NCI-H1436 treated with DMSO at 0.1 percent for 48 hours (cell line): ENCODE measurements around the gene PRSS22.

Source experiments
- DNase-seq: peaks from one replicate; lab custom pipeline; 2025; lab: John Stamatoyannopoulos, UW

PRSS22 gene

DNA sequence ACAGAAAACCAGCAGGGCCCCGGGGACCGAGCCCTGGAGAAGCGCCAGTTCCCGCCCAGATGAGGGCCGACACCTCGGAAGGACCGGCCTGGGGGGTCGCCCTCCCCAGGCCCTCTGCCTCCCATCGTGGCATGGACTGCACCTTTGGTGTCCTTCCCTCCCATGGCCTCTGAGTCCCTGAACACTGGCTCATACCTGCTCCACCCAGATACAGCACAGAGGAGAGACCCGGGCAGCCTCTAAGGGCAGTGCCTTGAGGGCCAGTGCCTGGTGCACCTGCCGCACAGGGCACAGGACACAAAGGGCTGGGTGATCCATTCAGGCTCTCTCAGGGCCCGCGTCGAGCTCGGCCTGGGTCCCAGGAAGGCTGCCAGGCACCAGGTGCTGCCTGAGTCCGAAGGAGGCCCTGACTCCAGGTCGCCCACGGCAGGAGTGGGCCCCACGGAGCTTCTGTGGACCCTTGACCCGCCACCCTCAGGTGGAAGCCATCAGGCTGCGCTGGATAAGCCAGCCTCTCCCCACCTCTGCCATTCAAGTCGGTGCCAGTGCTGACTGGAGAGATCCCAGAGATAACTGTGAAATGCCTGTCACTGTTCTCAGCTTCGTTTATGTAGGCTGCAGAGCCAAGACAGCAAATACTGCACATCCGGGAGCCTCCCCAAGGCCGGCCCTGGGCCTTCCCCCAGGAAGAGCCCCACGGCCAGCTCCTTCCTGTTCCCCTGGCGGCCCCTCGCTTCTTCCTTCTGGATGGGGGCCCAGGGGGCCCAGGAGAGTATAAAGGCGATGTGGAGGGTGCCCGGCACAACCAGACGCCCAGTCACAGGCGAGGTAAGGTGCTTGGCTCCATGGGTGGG, 28.2 kb downstream of the PRSS22 start, which contains the start of gene ZG16B:
TSS of gene ZG16B (plus strand) at position 803 of the 854 bp plus-strand sequence. CDS start 139 bp downstream, outside the sequence.
- DNase-seq, result no peak

DNA sequence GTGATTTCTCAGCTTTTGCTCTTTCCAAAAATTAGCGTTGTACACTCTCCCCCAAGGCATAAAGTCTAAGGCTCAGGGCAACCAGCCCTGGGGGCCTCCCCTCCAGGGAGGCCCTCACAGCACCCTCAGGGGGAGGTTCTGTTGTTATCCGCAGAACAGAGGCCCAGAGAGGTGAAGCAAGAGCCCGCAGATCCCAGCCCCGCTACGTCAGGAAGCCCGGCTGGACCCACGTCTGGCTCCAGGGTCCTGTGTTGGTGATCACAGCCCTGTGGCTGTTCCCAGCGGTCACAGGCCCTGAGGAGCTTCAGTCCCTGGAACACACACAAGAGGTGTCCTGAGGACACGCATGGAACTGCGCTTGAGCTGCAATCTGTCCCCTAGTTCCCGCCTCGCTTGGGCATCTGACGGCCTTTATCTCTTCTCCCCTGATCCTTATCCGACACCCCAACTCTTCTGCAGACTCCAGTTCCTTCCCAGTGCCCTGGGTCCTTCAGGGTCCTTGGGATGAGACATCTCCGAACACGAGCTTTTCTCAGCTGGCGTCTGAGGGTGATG, 29.0 kb downstream of the PRSS22 start:
- no peak for DNase-seq

DNA sequence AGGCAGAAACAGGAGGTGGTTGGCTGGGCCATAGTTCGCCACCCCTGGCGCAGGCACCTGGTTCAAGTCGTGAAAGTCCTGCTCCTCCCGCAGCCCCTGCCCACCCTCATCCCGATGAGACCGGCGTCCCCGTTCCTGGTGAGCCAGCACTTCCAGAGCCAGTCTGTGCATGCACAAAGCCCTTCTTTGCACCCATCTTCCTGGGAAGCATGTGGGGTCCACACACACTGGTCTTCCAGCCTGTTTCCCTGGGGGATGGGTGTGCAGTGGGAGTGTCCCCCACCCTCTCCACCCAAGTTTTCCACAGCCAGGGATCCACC, 29.5 kb downstream of the PRSS22 start:
- DNase-seq, result no peak

DNA sequence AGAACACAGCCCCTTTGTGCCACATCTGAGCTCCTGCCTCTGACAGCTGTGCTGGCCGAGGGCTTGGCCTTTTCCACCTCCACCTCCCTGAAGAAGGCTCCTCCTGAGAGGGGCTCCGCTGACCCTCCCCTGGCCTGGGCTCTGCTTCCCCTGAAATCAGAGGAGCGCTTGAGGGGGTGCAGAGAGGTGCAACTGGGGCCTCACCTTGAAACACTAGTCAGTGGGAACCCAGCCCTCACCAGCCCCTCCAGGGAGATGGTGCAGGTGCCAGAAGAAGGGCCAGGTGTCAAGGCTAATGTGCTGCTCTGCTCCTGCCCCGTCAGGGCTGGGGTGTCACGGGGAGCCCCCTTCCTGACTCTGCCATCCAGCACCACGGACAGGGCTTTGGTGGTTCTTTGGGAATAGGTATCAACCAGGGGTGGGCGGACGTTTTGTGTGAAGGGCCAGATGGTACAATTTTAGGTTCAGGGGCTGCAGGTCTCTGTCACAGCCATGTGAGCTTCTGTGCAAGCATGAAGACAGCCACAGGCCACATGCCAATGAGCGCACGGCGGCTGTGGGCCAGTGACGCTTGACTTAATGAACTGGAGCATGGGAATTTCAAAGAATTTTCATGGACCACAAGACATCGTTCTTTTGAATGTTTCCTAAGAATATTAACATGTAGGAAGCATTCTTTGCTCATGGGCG, 30.0 kb downstream of the PRSS22 start:
- DNase-seq, result no peak

DNA sequence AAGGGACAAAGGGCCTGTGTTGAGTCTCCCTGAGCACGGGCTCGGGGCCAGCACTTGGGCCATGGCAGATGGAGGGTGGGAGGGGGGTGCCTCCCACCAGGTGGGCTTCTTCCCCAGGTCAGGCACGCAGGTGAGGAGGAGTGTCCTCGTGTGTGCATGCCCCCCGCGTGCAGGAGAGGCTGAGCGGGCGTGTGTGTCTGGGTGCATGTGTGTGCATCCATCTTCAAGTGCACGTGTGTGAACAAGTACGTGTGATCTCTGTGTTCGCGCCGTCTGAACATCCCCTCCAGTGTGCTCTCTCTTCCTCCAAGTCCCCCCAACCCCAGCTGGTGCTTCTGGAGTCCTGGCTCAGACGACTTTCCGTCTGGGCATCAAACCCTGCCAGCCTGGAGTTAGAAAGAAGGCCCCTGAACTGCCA, 30.6 kb downstream of the PRSS22 start:
- no peak for DNase-seq

DNA sequence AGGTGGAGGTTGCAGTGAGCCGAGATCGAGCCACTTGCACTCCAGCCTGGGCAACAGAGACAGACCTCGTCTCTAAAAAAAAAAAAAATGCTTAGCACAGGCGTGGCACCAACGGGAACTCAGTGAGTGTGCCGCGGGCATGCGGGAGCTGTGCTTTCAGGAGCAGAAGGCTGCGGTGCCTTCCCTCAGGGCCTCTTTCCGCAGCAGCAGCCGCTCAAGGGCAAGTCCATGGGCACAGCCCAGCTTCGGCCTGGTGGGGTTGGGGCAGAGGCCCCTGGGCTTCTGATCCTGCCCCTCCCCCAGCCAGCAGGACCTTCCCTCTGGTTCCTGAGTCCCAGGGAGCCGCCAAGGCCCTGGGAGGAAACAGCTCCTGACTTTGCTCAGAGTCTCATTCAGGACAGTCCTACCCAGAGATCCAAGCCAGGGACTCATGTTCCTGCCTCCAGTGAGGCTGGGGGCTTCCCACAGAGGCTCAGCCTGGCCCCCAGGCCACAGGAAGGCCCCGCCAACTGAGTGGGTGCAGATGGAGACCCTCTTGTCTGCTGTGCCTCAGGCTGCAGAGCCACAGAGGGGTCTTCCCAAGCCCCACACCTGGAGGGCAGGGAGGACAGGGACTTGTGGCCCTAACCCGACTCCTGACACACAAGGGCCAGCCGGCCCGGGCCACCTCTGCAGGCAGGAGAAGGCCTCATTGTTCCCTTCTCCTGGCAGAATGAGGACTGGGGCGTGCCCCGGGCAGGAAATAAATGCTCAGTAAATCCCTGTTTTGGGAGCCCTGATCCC, 31.2 kb downstream of the PRSS22 start:
- no peak for DNase-seq

DNA sequence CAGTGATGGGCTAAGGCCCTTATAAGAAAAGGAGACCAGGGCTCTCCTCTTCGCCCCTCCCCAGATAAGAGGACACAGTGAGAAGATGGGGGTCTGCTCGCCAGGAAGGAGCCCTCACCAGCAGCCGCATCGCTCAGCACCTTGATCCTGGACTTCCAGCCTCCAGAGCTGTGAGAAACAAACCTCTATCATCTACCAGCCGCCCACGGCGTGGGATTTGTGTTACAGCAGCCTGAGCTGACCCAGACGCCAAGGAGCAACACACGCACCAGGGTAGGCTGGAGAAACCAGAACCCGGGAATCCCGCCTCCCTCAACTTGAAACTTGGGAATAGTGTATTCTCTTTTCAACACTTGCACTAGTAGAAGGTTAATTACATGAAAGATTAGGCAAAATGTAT, 32.1 kb downstream of the PRSS22 start:
- no peak for DNase-seq

DNA sequence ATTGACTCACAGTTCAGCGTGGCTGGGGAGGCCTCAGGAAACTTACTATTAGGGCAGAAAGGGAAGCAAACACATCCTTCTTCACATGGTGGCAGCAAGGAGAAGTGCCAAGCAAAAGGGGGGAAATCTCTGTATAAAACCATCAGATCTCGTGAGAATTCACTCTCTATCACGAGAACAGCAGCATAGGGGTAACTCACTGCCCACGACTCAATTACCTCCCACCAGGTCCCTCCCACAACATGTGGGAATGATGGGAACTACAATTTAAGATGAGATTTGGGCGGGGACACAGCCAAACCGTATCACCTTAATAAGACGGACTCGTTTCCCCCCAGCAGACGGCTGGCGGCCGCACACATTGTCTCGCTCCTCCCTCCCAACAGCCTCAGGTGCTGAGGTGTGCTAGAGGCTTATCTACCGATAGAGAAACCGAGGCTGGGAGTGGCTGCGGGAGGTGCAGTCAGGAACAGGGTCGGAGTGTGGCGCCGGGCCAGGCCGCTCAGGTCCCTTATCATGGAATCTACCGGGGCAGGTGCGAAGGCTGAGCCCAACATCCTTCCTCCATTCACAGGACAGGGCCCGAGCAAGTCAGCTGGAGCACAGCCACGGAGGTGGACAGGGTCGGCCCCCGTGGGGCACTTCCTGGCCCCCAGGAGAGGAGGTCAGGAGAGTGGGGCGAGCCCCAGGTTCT, 32.8 kb downstream of the PRSS22 start:
- no peak for DNase-seq

DNA sequence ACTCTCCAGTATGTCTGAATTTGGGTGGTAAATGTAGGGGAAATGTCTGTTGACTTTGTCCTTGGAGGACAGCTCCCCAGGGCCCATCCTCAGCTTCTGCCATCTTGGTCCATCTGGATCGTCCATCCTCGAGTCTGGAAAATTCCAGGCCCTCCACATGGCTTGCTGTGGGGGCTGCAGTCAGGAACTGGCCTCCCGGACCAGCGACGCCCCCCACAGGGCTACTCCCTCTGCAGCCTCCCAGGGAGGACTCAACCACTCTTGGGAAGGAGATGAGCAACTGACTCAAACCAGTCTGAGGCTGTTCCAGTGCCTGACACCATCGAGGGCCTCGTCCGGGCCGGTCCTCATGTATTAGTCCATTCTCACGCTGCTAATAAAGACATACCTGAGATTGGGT, 33.3 kb downstream of the PRSS22 start:
- DNase-seq, result no peak

DNA sequence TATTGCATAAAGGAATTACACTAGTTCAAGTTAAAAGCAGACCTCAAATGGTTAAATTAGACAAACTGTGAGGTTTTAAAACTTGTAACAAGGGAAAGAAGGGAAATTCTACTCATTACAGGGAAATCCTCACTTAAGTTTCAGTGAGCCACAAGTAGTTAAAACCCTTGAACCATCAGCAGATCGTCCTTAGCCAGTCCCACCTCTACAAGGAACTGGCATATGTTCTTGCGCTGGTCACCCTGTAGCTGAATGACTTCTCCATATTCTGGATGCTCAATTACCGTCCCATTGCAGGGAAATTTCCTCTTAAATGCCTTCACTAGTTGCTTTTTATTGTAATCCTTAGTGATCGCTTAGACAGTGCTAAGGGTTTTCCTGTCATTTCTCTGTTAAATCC, 35.5 kb downstream of the PRSS22 start:
- no peak for DNase-seq

DNA sequence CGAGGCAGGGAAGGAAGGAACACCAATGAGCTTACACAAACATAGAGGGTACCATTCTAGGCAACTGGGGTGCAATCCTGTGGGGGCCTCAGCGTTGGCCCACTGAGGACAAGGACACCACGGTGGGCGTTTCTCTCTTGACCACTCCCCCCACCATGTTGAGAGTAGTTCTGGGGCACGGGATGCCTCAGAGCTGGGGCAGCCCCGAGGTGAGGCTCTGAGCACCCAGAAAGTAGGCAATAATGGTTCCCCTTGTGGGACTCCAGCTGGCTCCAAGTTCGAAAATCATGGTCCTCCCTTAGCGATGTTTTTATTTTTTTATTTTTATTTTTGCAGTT, 35.8 kb downstream of the PRSS22 start:
- DNase-seq, result no peak

DNA sequence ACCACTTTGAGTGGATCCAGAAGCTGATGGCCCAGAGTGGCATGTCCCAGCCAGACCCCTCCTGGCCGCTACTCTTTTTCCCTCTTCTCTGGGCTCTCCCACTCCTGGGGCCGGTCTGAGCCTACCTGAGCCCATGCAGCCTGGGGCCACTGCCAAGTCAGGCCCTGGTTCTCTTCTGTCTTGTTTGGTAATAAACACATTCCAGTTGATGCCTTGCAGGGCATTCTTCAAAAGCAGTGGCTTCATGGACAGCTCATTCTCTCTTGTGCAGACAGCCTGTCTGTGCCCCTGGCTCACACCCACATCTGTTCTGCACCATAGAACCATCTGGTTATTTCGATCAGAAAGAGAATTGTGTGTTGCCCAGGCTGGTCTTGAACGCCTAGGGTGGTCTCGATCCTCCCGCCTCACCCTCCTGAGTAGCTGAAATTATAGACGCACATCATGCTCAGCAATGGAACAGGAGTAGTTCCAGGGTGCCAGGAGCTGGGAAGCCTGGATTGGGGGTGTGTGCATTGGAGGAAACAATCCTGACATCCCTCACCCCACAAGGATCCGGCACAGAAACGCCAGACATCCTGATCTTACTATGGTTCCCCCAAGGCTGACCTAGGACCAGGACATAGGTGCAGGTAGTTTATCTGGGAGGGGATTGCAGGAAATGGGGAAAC, 36.3 kb downstream of the PRSS22 start:
- no peak for DNase-seq

DNA sequence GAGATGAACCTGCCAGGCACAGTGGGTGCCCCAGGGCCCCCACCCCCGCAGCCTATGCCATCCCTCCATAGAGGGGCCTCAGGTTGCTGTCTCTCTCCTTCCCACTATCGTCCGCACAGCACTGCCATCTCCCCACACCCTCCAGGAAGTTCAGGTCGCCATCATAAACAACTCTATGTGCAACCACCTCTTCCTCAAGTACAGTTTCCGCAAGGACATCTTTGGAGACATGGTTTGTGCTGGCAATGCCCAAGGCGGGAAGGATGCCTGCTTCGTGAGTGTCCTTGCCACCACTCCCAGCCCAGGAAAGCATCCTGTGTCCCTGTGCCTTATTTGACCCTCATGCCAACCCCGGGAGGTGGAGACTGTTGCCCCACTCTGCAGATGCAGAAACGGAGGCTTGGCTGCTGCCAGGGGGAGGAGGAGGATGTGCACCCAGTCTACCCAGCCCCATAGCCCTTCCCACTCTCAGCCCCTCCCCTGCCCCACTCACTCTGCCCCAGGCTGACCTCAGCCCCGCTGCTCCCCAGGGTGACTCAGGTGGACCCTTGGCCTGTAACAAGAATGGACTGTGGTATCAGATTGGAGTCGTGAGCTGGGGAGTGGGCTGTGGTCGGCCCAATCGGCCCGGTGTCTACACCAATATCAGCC, 37.0 kb downstream of the PRSS22 start:
- no peak for DNase-seq

DNA sequence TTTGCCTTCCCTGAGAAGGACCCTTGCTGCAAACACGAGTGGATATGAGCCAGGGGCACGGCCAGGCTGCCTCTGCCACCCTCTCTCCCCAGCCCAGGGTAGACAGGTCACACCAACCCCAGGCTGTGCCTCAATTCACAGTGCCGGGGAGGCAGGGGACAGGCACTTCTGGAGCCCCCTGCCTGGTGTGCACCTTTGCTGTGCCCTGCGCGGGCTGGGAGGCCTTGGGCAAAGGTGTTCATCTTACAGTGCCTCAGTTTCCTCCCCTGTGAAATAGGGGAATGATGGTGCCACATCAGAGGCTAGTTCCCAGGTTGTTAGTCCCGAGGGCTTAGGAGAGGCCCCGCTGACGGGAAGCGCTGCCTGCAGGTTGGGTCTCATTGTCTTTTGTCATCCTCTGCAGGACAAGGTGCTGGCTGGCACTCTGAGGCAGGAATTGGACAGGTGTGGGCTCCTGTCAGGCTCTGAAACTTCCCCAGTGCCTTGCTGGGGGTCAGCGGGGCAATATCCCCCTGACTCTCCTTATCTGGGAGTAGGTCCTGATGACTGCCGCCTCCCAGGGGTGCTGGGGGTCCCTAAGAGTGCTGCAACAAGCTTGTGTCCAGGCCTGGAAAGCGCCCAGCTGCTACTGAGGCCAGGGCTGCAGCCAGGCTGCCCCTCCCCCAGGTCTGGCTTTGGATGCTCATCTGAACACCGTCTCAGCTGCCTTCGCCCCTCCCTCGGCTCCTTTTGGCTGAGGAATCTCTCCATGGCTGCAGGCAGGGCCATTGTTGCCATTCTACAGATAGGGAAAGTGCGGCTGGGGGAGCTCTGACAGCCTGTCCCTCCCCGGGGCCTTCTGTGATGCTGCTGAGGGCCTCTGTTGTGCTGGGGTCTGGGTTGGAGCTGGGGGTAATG, 37.8 kb downstream of the PRSS22 start:
- no peak for DNase-seq

DNA sequence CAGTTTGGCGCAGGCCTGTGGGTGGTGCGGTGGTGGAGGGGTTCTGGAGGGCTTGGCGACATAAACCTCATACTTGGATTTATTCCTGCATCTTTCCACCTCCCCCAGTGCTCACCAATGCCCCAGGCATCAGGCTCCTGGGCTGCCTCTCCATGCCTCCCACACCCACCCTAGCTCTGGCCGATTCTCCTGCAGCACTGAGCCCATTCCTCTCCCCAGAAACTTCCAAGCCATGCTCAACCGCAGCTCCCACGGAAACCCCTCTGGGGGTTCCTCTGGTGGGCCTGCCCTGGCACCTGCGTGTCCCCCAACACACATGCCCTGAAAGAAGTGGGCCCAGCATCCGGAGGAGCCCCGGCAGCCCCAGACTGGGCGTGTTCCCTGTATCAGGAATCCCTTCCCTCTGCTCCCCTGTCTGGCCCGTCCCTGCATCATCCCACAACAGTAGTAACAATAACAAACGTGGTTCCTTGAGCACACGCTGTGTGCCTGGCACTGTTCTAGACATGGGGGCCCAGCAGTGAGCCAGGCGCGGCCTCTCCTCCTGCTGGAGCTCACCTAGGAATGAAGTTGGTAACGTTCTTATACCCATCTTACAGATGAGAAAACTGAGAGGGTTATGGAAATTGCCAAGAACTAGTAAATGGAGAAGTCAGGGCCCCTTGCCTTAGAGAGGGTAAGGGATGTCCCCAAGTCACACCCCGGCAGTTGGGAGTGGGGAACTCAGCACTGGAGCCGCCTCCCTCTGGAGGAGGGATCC, 38.6 kb downstream of the PRSS22 start:
- no peak for DNase-seq

DNA sequence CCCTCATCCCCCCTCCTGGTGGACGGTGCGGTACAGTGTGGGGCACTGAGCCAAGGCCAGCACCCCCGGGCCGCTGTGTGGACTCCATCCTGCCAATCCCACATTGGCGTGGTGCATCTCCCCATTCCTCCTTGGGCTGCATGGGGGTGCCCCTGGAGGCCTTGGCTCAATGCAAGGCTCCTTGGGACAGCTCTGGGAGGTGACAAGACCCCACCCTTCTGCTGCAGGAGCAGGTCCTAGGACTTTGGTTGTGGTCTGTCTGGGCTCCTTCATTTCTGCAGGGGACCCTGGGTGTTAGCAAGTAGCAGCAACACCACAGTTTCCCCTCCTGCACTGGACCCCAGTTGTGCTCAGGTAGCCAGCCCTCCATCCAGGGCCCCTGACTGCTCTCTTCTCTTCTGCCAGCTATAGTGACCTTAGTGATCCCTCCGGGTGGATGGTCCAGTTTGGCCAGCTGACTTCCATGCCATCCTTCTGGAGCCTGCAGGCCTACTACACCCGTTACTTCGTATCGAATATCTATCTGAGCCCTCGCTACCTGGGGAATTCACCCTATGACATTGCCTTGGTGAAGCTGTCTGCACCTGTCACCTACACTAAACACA, 39.6 kb downstream of the PRSS22 start:
- DNase-seq, result no peak

DNA sequence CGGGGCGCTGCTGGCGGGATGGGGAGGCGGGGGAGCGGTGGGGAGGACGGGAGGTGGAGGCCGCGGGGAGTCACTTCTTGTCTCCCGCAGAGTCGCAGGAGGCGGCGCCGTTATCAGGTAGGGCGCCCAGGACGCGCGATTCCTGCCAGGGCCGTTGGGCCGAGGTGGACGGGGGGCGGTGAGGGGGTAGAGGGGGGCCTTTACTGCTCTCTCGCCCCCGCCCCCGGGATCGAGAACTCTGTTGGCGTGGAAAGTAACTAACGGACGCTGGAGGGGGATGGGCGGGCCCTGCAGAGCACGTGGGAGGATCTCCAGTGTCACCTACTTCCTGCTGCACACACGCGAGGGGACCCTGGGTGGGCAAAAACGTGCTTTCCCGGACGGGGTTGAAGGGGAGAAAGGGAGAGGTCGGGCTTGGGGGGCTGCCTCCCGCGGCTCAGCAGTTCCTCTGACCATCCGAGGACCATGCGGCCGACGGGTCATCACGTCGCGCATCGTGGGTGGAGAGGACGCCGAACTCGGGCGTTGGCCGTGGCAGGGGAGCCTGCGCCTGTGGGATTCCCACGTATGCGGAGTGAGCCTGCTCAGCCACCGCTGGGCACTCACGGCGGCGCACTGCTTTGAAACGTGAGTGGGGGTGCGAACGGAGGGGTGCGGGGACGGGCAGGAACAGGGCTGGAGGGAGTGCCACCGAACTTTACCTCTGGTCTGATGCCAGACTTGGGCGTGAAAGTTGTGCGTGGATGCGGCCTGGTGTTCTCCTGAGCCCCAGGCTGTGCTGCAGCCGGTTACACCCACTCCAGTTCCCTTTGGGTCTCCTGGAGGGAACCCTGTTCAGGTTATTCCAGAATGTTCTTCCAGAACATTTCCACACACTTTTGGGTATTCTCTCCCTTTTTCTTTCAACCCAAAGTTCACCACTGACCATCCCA, 40.4 kb downstream of the PRSS22 start:
- no peak for DNase-seq
